Measurements from ENCODE around the gene BMP8B.
"Not testable (repeated sequence)": the region's sequence is repeated elsewhere in the genome, so short reads cannot be mapped to it uniquely, and the experiment has no call there.

BMP8B gene

DNA sequence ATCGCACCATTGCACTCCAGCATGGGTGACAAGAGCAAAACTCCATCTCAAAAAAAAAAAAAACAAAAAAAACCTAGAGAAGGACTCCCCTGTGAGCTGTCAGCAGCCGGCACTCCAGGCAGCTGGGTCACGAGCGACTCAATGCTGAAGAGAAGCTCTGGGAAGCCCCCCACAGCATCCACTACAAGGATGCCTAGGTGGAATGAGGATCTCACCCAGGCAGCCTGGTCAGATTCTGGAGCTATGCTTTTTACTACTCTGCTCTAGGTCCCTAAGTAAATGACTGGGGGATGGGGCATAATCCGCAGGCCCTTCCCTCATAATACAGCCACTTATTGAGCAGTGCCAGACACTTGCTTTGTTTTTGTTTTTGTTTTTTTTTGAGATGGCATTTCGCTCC, 6.6 kb downstream of the BMP8B start:
- TF ChIP-seq, protein P1, sequence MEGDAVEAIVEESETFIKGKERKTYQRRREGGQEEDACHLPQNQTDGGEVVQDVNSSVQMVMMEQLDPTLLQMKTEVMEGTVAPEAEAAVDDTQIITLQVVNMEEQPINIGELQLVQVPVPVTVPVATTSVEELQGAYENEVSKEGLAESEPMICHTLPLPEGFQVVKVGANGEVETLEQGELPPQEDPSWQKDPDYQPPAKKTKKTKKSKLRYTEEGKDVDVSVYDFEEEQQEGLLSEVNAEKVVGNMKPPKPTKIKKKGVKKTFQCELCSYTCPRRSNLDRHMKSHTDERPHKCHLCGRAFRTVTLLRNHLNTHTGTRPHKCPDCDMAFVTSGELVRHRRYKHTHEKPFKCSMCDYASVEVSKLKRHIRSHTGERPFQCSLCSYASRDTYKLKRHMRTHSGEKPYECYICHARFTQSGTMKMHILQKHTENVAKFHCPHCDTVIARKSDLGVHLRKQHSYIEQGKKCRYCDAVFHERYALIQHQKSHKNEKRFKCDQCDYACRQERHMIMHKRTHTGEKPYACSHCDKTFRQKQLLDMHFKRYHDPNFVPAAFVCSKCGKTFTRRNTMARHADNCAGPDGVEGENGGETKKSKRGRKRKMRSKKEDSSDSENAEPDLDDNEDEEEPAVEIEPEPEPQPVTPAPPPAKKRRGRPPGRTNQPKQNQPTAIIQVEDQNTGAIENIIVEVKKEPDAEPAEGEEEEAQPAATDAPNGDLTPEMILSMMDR (IDR thresholded peaks at IDR 0.05; ENCODE audit: extremely low read depth, insufficient read depth, missing control alignments) = no peak
- DNase-seq (ENCODE audit: low spot score) = no peak
- in situ Hi-C loops (cut with MboI; ENCODE audit: low pct_unique_long_range_greater_than_20kb, low sequenced_read_pairs, unreplicated experiment) = no loop called here

DNA sequence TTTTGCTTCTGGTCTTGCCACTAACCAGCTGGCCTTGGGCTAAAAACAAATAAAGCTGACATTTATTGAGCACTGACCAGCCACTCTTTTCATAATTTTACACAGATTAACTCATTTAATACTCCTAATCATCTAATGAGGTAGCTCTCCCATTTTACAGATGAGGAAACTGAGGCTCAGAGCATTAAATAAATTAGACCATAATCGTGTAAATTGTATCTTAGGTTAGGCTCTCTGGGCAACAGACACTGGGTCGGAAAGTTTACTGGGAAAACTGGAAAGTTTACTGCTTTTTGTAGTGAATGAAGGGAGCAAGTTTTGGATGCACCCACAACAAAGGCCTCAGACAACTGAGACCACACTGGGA, 7.3 kb downstream of the BMP8B start:
- in situ Hi-C loops (cut with MboI; ENCODE audit: low pct_unique_long_range_greater_than_20kb, low sequenced_read_pairs, unreplicated experiment) = no loop called here
- DNase-seq (ENCODE audit: low spot score) = no peak
- TF ChIP-seq, protein P1 (IDR thresholded peaks at IDR 0.05; ENCODE audit: extremely low read depth, insufficient read depth, missing control alignments) = no peak

DNA sequence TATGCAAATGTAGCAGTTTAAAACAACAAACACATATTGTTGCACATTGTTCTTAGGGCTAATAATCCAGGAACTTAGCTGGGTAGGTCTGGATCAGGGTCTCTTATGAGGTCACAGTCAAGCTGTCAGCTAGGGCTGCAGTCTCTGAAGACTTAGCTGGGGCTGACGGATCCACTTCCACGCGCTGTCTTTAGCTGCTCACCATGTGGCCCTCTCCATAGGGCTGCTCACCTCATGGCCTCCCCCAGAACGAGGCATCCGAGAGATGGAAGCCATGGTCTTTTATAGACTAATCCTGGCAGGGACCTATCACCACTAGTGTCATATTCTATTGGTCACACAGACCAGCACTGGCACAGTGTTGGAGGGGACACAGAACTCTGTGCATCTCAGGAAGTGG, 8.8 kb downstream of the BMP8B start:
- TF ChIP-seq, protein P1 (IDR thresholded peaks at IDR 0.05; ENCODE audit: extremely low read depth, insufficient read depth, missing control alignments) = no peak
- DNase-seq (ENCODE audit: low spot score) = no peak
- in situ Hi-C loops (cut with MboI; ENCODE audit: low pct_unique_long_range_greater_than_20kb, low sequenced_read_pairs, unreplicated experiment) = no loop called here

DNA sequence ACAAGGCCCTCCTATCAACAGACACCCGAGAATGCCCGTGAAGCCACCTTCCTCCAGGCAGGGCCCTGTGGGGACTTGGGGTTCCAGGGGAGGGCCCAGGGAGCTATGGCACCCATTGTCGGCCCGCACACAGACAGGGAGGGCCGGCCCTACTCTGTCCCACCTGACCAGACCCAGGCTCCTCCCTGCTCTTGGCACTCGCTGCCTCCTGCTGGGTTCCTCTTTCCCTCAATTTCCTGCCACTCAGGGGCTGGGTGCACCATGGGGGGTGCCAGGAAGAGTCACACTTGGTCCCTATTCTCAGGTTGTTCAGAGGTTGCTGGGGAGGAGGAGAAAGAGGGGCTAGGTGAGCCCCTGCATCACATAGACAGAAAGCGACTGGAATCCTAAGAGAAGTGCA, 9.5 kb downstream of the BMP8B start:
- TF ChIP-seq, protein P1 (IDR thresholded peaks at IDR 0.05; ENCODE audit: extremely low read depth, insufficient read depth, missing control alignments) = no peak
- DNase-seq (ENCODE audit: low spot score) = no peak
- in situ Hi-C loops (cut with MboI; ENCODE audit: low pct_unique_long_range_greater_than_20kb, low sequenced_read_pairs, unreplicated experiment) = no loop called here

DNA sequence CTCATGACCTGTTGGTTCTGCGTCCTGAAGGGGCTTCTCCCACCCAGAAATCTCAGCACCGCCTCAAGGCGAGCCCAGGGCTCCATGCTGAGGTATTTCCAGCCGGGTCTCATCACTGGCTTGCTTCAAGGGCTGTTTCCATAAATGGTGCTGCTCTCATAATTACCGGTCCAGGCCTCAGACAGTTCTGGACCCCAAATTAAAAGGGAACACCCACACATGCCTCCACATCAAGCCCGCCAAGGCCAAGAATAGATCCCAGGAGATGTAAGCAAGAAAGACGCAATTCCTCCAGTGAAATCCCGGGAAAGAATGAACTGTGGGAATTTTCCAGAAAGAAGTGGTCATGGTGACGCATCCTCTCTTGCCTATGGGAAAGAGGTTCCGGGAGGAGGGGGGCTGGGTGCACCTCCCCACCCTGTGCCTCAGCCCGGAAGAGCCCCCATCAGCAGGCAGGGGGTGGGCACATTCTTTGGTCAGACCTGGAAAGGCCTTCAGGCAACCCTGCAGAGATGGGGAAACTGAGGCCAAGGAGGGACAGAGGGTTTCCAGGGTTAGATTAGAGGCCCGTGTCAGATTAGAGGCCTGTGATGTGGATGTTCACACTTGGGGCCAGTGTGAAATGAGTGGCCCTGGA, 10.1 kb downstream of the BMP8B start:
- in situ Hi-C loops (cut with MboI; ENCODE audit: low pct_unique_long_range_greater_than_20kb, low sequenced_read_pairs, unreplicated experiment) = not testable (repeated sequence)

DNA sequence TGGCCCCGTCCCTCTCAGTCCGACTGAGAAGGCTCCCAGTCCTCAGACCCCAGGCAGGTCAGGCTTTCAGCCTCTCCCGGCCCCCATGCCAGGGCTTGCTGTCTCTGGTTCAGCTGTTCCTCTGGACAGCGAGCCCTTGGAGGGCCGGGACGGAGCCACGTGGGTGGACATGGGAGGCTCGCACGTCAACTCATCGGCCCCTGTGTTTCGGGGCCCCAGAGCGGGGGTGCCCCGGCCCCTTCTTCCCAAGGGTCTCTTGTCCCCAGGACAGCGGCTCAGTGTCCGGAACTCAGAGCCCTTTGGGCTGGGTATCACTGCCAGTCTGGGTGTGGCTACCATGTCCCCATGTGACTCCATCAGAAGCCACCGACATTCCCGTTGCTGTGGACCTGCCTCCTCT, 10.8 kb downstream of the BMP8B start:
- in situ Hi-C loops (cut with MboI; ENCODE audit: low pct_unique_long_range_greater_than_20kb, low sequenced_read_pairs, unreplicated experiment); DNase-seq (ENCODE audit: low spot score): not testable (repeated sequence)

More for the DNA sequence above, 10.1 kb downstream of the BMP8B start:
- DNase-seq (ENCODE audit: low spot score) = not testable (repeated sequence)

DNA sequence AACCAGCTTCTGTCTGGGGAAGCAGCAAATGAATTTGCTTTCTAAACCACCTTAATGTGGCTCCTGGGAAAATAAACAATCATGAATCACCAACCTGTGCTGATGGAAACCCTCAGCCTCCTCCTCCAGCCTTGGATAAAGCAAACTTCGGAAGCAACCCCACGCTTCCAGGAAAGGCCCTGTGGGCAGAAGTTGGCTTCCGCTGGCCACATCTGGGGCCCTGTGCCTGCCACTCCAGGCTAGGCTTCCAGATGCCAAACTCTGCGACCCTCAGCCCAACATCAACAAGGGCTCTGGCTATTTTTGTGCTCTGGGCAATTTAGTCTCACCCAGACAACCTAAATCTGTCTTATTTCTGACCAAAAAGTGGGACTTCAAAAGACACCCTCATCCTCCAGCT, 11.4 kb downstream of the BMP8B start:
- TF ChIP-seq, protein P1 (IDR thresholded peaks at IDR 0.05; ENCODE audit: extremely low read depth, insufficient read depth, missing control alignments) = no peak
- in situ Hi-C loops (cut with MboI; ENCODE audit: low pct_unique_long_range_greater_than_20kb, low sequenced_read_pairs, unreplicated experiment) = no loop called here
- DNase-seq (ENCODE audit: low spot score) = no peak

DNA sequence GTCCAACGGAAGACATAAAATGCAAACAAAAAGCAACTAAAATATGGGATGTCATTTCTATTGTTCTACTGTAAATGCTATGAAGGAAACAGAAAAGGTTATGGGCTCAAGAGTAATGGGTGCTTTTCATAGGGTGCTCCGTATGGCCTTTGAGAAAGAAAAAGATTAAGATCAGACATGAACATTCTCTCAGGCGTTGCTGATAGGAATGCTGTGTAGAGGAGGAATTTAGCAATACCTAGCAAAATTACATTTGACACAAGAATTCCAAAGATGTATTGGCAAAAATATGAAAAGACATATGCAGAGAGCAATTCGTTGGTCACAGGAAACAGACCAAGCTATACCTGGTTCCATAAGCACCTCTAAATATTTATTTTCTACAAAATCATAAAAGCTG, 11.8 kb downstream of the BMP8B start:
- in situ Hi-C loops (cut with MboI; ENCODE audit: low pct_unique_long_range_greater_than_20kb, low sequenced_read_pairs, unreplicated experiment) = no loop called here
- TF ChIP-seq, protein P1 (IDR thresholded peaks at IDR 0.05; ENCODE audit: extremely low read depth, insufficient read depth, missing control alignments) = no peak
- no peak for DNase-seq (ENCODE audit: low spot score)

Measured in GM13977 (cell line).